ENCODE data around the gene PEX10. TPM values are rescaled to one million over a fixed set of nuclear protein-coding genes. Genes with fewer than 3 reads are reported as not detected.

Gene PEX10
- total RNA-seq, 1 experiment from 2014 or later: 24.3 TPM

GRCh38 chr1:2380816-2381591, 31.4 kb downstream of the PEX10 start:
- H3K4me3 ChIP-seq: no peak overlapping the region
- H3K79me2 ChIP-seq (ENCODE audit: low read depth): no peaks in the 10 kb centered on the region
- H3F3A ChIP-seq (ENCODE audit: insufficient read depth, low read depth): no peaks in the 10 kb centered on the region
- no peak overlapping the region for H3K4me2 ChIP-seq
- H3K27me3 ChIP-seq (ENCODE audit: insufficient read depth, low read depth): no peaks in the 10 kb centered on the region
- ChIA-PET POLR2A (ENCODE audit: unreplicated experiment) (interaction anchor here (0.6 to 1.4 kb wide), 2 partner anchors 146 to 182 kb away, joined by 12 to 13 read pairs; no protein-coding TSS in a partner anchor), CTCF (interaction anchor here (1.3 to 1.7 kb wide), 2 partner anchors 182 to 186 kb away, joined by 15 to 17 read pairs; partner anchors contain the start of gene FAAP20)
- H3K36me3 ChIP-seq (ENCODE audit: low read depth): no peaks in the 10 kb centered on the region
- intact Hi-C loops (cut with micrococcal nuclease; ENCODE audit: unreplicated experiment): loop anchor here (1.0 kb wide), 2 partner anchors 182 to 186 kb away; no protein-coding TSS in a partner anchor
- DNase-seq: no peak
- H4K20me1 ChIP-seq (ENCODE audit: insufficient read depth): peaks cover 5% of the 10 kb centered on the region; the same call in 1 of the 2 replicates
- no peaks in the 10 kb centered on the region for H3K4me1 ChIP-seq (replicated peaks; ENCODE audit: insufficient read depth)
- H3K9me2 ChIP-seq (ENCODE audit: insufficient read depth): no peaks in the 10 kb centered on the region
- no peaks in the 10 kb centered on the region for H3K9me3 ChIP-seq (ENCODE audit: insufficient read depth, low read depth)
- BruUV-seq (replicated peaks): no TSS peak
- no peak overlapping the region for H2AFZ ChIP-seq
- no peak overlapping the region for H3K27ac ChIP-seq
- TF ChIP-seq EZH2 (IDR thresholded peaks at IDR 0.05; ENCODE audit: low read depth): no peak
- TF ChIP-seq CTCF (conservative IDR thresholded peaks at IDR 0.05): no peak

GRCh38 chr1:2379733-2380404, 32.5 kb downstream of the PEX10 start:
- intact Hi-C loops (cut with micrococcal nuclease; ENCODE audit: unreplicated experiment): no loop called here

More at GRCh38 chr1:2379733-2380404, 32.5 kb downstream of the PEX10 start:
- Histone ChIP-seq H2AFZ (no peak overlapping the region), H3K36me3 (ENCODE audit: low read depth) (no peaks in the 10 kb centered on the region), H4K20me1 (ENCODE audit: insufficient read depth) (0 out of 2 replicates have a peak, but pooled peaks cover 5% of the 10 kb centered on the region), H3K4me2 (no peak overlapping the region), H3K9me3 (ENCODE audit: insufficient read depth, low read depth) (no peaks in the 10 kb centered on the region), H3K4me1 (replicated peaks; ENCODE audit: insufficient read depth) (no peaks in the 10 kb centered on the region), H3K9me2 (ENCODE audit: insufficient read depth) (no peaks in the 10 kb centered on the region), H3K4me3 (no peak overlapping the region), H3K27me3 (ENCODE audit: insufficient read depth, low read depth) (no peaks in the 10 kb centered on the region), H3F3A (ENCODE audit: insufficient read depth, low read depth) (no peaks in the 10 kb centered on the region), H3K79me2 (ENCODE audit: low read depth) (no peaks in the 10 kb centered on the region), H3K27ac (no peak overlapping the region)
- BruUV-seq (replicated peaks): no TSS peak
- ChIA-PET CTCF (no interaction called here), POLR2A (ENCODE audit: unreplicated experiment) (no interaction called here)
- TF ChIP-seq CTCF (conservative IDR thresholded peaks at IDR 0.05) (no peak), EZH2 (IDR thresholded peaks at IDR 0.05; ENCODE audit: low read depth) (no peak)
- DNase-seq: no peak

Measured in PC-9 (cell line).